ENCODE measurements around the gene GZMA.
"Not testable (repeated sequence)": the region's sequence is repeated elsewhere in the genome, so short reads cannot be mapped to it uniquely, and the experiment has no call there.

Gene GZMA

DNA sequence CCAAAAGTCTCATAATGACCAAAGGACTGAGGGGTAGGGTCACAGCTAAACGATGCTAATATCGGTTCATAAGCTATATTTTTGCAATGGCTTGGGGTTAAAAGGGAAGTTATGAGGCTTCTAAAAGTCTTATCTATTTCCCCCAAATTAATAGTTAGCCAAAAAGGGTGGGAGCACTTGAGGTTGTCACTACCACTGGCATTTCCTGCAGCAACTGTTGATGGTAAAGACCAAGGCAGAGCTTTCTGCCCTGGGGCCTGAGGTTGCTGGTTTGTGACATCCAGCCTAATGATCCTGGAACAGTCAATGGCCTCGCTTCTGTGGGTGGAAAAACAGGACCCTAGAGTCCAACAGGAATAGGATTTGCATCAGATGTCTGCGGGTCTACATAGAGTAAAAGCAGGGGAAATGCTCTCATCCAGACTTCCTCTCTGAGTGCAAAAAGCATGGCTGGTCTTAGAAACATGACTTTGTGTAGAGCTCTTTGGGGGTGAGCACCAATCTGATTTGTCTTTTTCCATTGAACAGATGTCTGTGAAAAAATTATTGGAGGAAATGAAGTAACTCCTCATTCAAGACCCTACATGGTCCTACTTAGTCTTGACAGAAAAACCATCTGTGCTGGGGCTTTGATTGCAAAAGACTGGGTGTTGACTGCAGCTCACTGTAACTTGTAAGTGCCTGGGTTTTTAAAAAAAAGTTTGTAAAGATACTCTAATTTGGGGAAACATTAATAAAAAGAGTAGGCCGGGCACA is 2.7 kb downstream of the GZMA start:
- no peak for DNase-seq
- intact Hi-C loops (cut with DNase I) = no loop called here

DNA sequence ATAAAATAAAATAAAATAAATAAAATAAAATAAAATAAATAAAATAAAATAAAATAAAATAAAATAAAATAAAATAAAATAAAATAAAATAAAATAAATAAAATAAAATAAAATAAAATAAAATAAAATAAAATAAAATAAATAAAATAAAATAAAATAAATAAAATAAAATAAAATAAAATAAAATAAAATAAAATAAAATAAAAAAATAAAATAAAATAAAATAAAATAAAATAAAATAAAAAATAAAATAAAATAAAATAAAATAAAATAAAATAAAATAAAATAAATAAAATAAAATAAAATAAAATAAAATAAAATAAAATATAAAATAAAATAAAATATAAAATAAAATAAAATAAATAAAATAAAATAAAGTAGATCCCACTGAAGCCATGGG is 3.5 kb downstream of the GZMA start:
- intact Hi-C loops (cut with DNase I); DNase-seq: not testable (repeated sequence)

DNA sequence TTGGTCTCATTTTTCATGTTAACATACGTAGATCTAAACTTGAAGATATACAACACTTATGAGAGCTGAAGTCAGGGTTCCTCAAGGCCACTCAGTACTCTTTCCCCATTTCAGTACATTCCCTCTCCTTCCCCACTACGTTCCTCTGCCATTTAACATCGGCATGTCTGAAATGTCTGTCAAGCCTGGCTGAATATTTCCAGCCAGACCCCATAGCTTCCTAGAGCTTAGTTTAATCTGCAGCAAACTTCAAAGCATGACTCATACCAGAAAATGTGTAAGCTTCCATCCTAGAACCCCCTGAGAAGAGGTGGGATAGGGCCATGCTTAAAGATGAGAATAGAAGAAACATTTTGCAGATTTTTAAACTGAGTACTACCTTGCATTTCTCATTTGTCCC is 6.2 kb downstream of the GZMA start:
- intact Hi-C loops (cut with DNase I) = no loop called here
- DNase-seq = no peak

DNA sequence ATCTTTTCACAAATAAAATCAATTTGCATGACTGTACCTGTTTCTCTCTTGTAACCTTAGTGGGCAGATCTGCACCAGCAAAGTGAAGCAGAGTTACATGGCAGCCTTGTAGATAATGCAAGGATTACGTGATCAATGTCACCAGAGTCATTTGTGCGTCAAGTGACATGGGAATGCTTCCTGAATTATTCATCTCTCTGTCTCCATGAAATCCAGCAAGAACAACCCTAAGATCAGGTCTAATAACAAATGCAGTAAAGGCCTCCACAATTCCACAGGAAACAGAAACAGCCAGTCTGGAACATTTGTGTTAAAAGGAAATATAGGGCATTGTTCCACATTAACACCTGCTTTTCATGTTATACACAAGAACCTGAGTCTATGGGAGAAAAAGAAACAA is 7.8 kb downstream of the GZMA start:
- intact Hi-C loops (cut with DNase I) = no loop called here
- no peak for DNase-seq

DNA sequence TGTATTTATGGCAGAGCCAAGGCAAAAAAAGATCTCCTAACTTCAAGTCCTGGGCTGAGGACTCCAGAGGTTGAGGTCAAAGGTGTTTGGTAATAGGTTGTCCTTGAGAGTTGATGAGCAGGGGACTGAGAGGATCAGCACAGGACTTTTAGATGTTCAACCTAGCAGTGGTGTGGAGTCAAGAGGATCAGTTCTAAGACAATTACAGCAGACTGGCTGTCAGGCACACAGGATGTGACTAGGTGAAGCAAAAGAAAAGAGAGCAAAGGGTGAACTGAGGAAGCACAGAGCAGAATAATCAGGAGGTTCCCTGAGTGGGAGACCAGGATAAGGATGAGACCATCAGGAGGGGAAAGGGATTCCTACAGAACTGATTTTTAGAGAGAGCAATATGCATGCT is 10.9 kb downstream of the GZMA start:
- intact Hi-C loops (cut with DNase I) = no loop called here
- DNase-seq = no peak

DNA sequence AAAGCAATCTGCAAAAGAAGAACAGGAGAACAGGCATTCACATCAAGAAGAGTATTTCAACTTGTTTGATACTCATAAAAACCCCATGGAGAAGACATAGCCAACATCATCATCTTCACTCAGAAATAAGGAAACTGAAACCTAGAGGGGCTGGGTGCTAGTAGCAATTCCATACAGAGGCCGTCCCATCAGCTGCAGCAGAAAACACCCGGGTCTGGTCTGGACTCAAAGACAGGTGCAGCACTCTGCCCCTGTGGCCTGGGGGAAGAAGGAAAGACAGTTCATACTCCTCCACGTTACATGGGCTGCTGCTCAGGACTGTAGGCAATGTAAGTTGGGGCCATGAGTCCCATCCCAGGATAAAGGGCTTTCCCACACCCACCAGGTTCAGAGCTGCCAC is 11.6 kb downstream of the GZMA start:
- no peak for DNase-seq
- intact Hi-C loops (cut with DNase I) = no loop called here

DNA sequence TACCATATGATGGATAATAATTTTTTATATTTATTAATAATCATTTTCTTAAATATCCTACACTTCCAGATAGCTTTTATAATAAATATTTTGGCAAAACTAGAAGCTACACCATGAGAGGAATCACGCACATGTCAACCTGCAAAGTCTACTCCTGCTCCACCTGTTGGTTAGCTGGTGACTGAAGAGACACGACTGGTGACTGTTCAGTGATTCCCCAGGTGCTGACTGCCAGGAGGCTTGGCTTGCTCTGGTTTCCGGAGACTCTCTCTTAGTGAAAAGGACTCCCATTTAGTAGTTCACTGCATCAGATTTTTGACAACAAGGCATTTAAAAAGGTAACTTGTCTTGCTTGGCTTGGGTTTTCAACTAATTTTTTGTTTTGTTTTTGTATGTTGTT is 20.9 kb downstream of the GZMA start:
- intact Hi-C loops (cut with DNase I) = no loop called here
- DNase-seq = no peak

DNA sequence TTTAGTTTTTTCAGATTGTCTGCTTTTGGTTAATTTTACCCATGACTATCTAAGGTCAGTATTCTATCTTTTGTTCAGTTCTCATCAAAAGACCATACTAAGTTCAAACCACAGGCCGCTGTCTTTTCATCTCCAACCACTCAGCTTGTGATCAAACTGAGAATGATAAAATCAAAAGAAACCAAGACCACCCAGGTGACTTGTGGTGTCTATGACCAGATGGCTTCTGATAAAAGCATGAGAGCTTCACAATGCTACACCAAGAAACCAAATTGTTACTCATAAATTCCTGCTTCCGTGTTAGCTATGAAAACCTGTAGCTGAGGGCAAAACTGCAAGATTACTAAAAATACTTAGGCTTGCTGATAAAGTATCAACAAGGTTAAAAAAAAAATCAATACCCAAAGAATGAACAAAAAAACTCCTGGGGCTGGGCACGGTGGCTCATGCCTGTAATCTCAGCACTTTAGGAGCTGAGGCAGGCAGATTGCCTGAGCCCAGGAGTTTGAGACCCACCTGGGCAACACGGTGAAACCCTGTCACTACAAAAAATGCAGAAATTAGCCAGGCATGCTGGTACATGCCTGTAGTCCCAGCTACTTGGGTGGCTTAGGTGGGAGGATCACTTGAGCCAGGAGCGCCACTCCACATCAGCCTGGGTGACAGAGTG is 31.7 kb downstream of the GZMA start:
- no peak for DNase-seq
- intact Hi-C loops (cut with DNase I) = no loop called here

DNA sequence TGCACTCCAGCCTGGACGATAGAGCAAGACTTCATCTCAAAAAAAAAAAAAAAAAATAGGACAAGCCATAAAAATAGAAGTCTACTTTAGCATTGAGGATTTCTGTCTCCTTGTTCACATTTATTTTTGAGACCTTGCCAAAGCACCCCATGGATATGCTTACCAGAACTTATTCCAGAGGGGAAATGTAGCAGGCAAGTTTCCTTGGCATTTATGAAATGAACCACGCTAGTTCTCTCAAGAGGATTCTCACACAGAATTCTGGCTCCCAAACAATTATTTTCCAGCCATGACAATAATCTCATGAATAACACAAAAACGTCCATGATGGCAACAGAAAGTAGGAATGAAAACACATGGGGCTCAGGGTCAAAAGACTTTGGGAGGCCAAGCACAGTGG is 34.1 kb downstream of the GZMA start:
- no peak for DNase-seq
- intact Hi-C loops (cut with DNase I) = no loop called here

DNA sequence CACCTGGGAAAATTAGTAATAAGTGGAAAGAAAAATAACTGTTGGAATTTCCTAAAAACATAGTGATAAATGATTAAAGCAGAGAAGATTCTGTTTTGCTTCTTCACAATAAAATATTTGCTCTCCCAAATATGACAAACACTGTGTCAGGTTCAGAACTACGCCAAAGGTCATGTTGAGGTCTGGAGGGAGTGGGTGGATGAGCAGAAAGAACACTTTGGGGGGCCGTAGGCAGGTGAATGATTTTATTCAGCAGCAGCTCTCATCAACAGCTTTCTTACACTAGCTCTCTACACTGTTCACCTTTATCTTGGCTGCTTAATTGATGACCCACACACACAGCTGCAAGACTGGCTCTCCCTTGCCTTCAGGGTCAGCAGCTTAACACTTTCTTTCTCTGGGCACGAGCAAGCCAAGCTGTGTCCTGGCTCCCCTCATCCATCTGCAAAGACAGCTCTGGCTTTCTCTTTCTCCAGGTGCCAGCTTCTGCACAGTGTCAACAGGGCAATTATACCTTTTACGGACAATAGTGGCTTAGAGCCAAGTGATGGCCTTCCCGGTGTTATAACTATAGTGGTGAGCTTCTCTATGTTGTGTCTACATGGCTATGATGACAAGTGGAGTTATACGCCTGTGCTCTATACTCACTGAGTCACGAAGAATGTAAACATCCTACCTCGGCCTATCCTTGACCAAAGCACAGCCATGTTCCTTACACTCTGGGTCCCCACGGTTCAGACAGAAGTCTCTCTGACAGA is 38.6 kb downstream of the GZMA start:
- no peak for DNase-seq
- intact Hi-C loops (cut with DNase I) = loop anchor here (10.0 kb wide), 1 partner anchor 236 kb away; no protein-coding TSS in a partner anchor

DNA sequence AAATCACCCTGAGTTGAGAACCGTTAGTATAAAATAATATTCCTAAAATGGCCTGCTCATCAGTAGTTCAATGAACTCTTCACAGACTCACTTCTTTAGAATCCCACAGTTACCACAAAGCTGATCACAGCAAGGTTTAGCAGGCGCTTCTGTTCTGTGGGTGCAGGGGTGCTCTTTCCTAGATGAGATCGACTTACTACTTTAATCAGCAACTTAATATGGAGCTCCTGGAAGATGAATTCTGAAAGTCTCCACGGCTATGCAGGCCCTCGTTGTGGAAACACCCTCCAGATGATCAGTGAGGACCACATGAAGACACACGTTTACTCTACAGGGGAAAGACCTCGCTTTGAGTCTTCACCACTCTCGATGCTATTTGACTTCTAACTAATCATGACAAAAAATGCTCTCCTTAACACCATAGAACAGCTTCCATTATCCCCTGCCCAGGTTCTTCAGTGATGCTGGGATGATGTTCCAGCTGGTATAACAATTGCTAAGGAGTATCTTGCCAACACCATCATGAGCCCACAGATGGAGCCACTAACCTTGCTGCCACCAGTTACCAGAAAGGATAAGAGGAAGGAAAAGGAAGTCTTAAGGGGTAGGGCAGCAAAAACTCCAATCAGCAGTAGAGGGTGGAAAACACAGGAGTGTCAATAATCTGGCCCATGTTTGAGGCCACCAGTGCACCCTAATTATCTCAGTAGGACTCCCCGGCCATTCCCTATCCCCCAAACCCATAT is 39.7 kb downstream of the GZMA start:
- DNase-seq = no peak
- intact Hi-C loops (cut with DNase I) = loop anchor here (10.0 kb wide), 1 partner anchor 237 kb away; no protein-coding TSS in a partner anchor

DNA sequence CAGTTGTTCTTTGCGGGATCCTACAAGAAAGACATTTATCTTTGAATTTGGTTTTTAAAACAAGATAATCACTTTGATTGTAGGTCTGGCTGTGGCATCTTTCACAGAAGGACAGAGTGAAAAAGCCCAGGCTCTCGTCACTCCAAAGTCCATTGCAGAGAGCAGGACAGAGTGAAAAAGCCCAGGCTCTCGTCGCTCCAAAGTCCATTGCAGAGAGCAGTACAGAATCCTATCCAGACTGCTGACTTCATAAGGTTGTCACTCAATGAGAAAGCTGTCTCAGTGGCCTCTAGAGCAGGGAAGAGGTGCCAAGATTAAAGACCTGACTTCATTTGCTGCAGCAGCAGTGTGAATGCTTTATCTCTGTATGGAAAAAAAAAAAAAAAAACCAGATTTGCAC is 41.2 kb downstream of the GZMA start:
- intact Hi-C loops (cut with DNase I) = loop anchor here (10.0 kb wide), 1 partner anchor 239 kb away; no protein-coding TSS in a partner anchor
- no peak for DNase-seq

DNA sequence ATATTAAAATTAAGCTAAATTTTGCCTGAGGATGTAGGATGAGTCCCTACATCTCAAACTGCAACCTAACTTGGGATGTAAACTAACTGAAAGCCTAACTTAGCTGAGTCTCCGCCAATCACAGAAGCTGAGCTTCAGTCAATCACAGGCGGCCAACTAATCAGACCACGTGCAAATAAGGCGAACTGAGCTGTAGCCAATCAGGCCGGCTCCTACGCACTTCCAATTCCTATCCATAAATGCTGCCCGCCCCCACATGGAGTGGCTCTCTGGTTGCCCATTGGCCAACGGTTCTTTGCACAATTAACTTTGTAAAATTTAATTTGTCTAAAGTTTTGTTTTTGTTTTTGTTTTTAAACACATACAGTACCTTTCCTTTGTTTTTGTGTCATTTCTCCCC is 43.6 kb downstream of the GZMA start:
- DNase-seq = no peak
- intact Hi-C loops (cut with DNase I) = loop anchor here (10.0 kb wide), 1 partner anchor 241 kb away; no protein-coding TSS in a partner anchor

DNA sequence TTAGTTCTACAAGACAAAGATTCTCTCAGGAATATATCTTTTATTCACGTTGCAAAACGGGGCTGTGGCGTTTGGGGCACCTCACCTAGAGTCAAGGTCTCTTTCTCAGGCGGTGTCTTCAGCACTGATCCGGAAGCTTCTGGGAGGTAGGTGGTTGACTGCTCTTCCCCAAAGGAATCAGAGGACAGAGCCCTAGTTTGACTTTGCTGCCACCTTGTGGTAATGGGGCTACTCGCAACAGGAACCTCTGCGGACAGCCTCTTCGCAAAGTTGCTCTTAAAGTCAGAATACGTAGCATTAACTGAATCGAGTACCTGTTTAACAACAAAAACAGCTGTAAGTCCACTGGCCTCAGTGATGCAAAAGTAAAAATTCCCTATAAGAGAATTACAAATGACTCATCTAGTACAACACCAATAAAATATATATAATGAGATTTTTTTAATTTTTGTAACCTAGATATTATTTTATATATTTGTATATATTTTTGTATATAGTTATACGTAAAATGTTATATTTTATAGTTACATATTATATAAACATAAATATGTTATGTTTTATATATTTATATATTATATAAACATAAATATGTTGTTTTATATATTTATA is 44.2 kb downstream of the GZMA start:
- DNase-seq = peak; percentile 26 to 91 (median 76)
- intact Hi-C loops (cut with DNase I) = loop anchor here (10.0 kb wide), 1 partner anchor 242 kb away; no protein-coding TSS in a partner anchor

DNA sequence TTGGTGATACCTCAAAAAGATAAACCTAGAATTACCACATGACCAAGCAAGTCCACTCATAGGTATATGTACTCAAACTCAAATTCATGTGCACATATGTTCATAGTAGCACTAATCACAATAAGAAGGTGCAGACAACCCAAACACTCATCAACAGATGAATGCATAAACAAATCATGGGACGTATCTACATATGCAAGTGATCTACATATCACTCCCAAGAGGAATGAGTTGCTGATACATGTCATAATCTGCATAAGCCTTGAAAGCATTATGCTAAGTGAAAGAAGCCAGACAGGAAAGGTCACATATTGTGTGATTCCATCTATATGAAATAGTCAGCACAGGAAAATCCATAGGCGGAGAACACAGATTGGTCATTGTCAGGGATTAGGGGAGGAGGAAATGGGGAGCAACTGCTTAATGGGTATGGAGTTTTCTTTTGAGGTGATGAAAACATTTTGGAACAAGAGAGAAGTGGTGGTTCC is 46.9 kb downstream of the GZMA start:
- DNase-seq = no peak
- intact Hi-C loops (cut with DNase I) = loop anchor here (10.0 kb wide), 1 partner anchor 245 kb away; no protein-coding TSS in a partner anchor

DNA sequence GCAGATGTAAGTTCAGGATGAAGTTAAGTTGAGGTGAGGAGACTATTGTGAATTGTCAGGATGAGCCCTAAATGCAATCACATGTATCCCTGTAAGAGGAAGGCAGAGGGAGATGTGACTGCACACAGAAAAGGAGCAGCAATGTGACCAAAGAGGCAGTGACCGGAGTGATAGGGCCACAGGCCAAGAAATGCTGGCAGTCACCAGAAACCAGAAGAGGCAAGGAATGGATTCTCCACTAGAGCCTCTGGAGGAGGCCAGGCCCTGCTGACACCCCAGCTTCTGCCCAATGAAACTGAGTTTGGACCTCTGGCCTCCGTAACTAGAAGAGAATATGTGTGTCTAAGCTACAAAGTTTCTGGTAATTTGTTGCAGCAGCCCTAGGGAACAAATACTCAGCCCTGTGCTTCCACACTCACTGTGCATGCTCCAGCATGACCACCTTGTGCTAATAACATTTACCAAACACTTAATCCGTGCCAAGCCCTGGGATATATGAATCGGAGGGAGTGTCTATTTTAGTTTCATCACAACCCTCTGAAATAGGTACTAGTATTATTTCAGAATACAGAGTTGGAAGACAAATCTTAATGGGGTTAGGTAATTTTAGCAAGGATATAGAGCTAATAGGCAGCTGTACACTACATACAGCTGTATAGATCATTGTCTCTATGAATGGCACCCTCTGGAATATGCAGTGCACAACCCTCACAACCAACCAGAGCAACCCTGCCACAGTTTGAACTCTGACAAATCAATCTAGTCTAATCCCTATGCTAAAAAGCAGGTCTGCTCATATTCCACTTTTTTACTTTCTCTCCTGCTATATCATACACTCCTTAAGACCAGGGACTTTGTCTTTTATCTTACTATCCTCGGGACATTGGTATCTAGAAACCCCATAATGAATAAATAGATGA is 49.7 kb downstream of the GZMA start:
- intact Hi-C loops (cut with DNase I) = no loop called here
- no peak for DNase-seq

DNA sequence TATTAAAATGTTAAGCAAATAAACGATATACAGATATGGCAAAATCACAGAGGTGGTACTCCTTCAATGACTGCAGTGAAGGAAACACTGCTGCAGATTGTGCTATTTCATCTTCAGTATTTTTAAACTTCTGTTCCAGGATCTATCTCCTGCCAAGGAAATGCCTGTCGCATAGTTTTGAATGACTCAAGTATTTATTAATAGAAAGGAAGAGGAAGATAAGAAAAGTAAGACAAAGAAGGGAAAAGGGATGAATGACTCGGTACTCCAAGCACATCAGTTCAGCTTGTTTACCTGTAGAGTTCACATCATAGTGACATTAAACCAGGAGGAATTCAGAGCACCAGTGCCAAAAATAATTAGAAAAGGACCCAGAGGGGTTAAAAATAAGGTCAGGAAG is 52.4 kb downstream of the GZMA start:
- DNase-seq = no peak
- intact Hi-C loops (cut with DNase I) = no loop called here

Measured in head of caudate nucleus (tissue), 42 donors.